Natural killer cell (primary cell): ENCODE results near the gene GLIS1. TPM values are rescaled to one million over a fixed set of nuclear protein-coding genes. Genes with fewer than 3 reads are reported as not detected.
A peak's percentile ranks its signal among the peaks of the same experiment; 100 is the strongest.

Experiments
- ATAC-seq, 3 donors: fragments of 150-1000 bp in 2 of 3; fragments of 200-7000 bp in 1 of 3; cut with Tn5 transposase; 1 replicate in 1 of 3; 2 replicates in 2 of 3; pipeline ENCODE4 v1.10.0; 2021; ENCODE audit warnings: mild to moderate bottlenecking in 2 of 3, moderate library complexity in 2 of 3
- DNase-seq, 2 donors: peaks; one replicate each; pipeline versions ENCODE4 v3.0.0 to v3.0.0-alpha.2; 2013 to 2021; ENCODE audit warnings: mixed read lengths in 1 of 2
- H3K27ac ChIP-seq: one replicate; pipeline ENCODE4 v1.5.1; 2013; ENCODE audit warnings: mild to moderate bottlenecking, low read length
- H3K27me3 ChIP-seq: one replicate; pipeline ENCODE4 v1.6.1; 2013; ENCODE audit warnings: low read length; ENCODE audit not compliant: control insufficient read depth, insufficient read depth
- H3K36me3 ChIP-seq: one replicate; pipeline ENCODE4 v1.6.1; 2013; ENCODE audit warnings: low read length; ENCODE audit not compliant: control insufficient read depth, insufficient read depth
- H3K4me1 ChIP-seq: one replicate; pipeline ENCODE4 v1.6.1; 2013; ENCODE audit warnings: low read length; ENCODE audit not compliant: control insufficient read depth, insufficient read depth
- H3K4me3 ChIP-seq: one replicate; pipeline ENCODE4 v1.5.1; 2013; ENCODE audit warnings: low read length
- H3K9me3 ChIP-seq: one replicate; pipeline ENCODE4 v1.6.1; 2013; ENCODE audit warnings: low read length; ENCODE audit not compliant: control insufficient read depth, insufficient read depth
- H3K27ac Mint-ChIP-seq, 2 donors: one replicate each; pipeline ENCODE4 v1.8.0; 2022; ENCODE audit warnings: mild to moderate bottlenecking in 2 of 2, mixed read lengths in 2 of 2, moderate library complexity in 1 of 2
- H3K27me3 Mint-ChIP-seq, 2 donors: one replicate each; pipeline ENCODE4 v1.8.0; 2022; ENCODE audit warnings: low read depth in 2 of 2, mixed read lengths in 2 of 2
- H3K36me3 Mint-ChIP-seq: one replicate; pipeline ENCODE4 v1.8.0; 2022; ENCODE audit warnings: mixed read lengths
- H3K4me1 Mint-ChIP-seq, 2 donors: one replicate each; pipeline ENCODE4 v1.8.0; 2022; ENCODE audit warnings: mixed read lengths in 2 of 2
- H3K4me3 Mint-ChIP-seq: one replicate; pipeline ENCODE4 v1.8.0; 2022; ENCODE audit warnings: mild to moderate bottlenecking, moderate library complexity, mixed read lengths
- H3K9me3 Mint-ChIP-seq, 2 donors: one replicate each; pipeline ENCODE4 v1.8.0; 2022; ENCODE audit warnings: mixed read lengths in 2 of 2
- WGBS: methylation state at CpG from one replicate; pipeline ENCODE4 v1.1.7; 2013; ENCODE audit warnings: missing lambda C conversion rate; ENCODE audit not compliant: insufficient coverage; 5-methylcytosine and 5-hydroxymethylcytosine counted together
- intact Hi-C: fragments of 100-400 bp; cut with micrococcal nuclease; formaldehyde crosslinking; loops from one replicate; pipeline ENCODE4 v1.14.2; 2022
- total RNA-seq, 4 donors: library from RNA; stranded (reverse); fragments of 120-200 nt in 1 of 4; gene quantifications; one replicate each; pipeline versions ENCODE4 v1.2.3 to v1.2.4, GENCODE V29; 2013 to 2022
- TF ChIP-seq, protein P1 (sequence below): fragments of 200-600 bp; IDR thresholded peaks from one replicate; pipeline ENCODE4 v1.8.0; 2022; ENCODE audit warnings: antibody characterized with exemption

Gene GLIS1
- total RNA-seq, 3 donors from 2014 or later (not counting 1 experiment from before 2014, with no cell fraction given) = not detected

GRCh38 chr1:53689223-53689622, 49.7 kb downstream of the GLIS1 start:
- intact Hi-C loops = no loop called here
- no peaks in the 10 kb centered on the region for H3K9me3 Mint-ChIP-seq
- no peak for ATAC-seq
- H3K4me3 ChIP-seq = no peak overlapping the region
- H3K36me3 Mint-ChIP-seq = no peaks in the 10 kb centered on the region
- peaks cover 19 to 46% of the 10 kb centered on the region in 2 donors for H3K27me3 Mint-ChIP-seq
- H3K27ac ChIP-seq = no peak overlapping the region
- no peaks in the 10 kb centered on the region for H3K4me1 ChIP-seq
- 84% methylated on average over 4 of the region's 4 CpGs for WGBS
- no peak overlapping the region for H3K27ac Mint-ChIP-seq
- TF ChIP-seq, protein P1, sequence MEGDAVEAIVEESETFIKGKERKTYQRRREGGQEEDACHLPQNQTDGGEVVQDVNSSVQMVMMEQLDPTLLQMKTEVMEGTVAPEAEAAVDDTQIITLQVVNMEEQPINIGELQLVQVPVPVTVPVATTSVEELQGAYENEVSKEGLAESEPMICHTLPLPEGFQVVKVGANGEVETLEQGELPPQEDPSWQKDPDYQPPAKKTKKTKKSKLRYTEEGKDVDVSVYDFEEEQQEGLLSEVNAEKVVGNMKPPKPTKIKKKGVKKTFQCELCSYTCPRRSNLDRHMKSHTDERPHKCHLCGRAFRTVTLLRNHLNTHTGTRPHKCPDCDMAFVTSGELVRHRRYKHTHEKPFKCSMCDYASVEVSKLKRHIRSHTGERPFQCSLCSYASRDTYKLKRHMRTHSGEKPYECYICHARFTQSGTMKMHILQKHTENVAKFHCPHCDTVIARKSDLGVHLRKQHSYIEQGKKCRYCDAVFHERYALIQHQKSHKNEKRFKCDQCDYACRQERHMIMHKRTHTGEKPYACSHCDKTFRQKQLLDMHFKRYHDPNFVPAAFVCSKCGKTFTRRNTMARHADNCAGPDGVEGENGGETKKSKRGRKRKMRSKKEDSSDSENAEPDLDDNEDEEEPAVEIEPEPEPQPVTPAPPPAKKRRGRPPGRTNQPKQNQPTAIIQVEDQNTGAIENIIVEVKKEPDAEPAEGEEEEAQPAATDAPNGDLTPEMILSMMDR = no peak
- no peak for DNase-seq
- no peak overlapping the region for H3K4me3 Mint-ChIP-seq
- no peaks in the 10 kb centered on the region for H3K36me3 ChIP-seq
- H3K4me1 Mint-ChIP-seq = no peaks in the 10 kb centered on the region
- no peaks in the 10 kb centered on the region for H3K27me3 ChIP-seq
- H3K9me3 ChIP-seq = no peaks in the 10 kb centered on the region

DNA sequence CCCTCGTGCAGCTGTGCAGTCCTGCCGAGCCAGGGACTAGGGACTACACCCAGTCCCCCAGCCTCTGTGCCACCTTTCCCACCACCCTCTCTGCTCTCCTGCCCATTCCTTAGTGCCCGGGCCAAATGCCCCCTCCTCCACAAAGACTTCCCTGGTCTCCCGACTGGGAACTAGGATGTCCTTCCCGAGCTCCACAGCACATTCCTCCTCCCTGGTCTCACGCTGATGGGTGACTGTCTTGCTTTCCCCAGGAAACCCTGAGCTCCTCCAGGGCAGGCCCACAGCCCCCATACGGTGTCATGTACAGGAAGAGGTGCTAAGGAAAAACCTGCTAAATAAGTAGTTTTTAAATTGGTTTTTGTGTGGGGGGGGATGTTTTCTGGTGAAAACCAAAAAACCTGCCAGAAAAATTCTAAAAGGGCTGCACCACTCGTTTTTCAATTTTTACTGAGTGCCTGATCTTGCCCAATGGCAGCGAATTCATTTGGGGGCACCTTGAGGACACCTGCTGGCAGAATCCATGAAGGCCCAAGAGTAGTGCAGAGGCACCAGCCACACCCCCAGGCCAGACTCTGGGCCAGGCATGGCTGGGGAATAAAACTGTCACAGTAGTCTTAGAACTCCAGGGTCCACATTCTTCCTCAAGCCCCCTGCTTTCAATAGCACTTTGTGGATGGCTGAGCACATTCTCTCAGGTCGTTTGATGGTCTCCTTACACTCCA, 50.4 kb downstream of the GLIS1 start:
- no peaks in the 10 kb centered on the region for H3K36me3 Mint-ChIP-seq
- H3K4me3 Mint-ChIP-seq = no peak overlapping the region
- 71% methylated on average over 10 of the region's 10 CpGs for WGBS
- H3K27me3 Mint-ChIP-seq = peaks cover 20 to 46% of the 10 kb centered on the region in 2 donors
- no peak overlapping the region for H3K4me3 ChIP-seq
- ATAC-seq = no peak
- H3K27ac Mint-ChIP-seq = no peak overlapping the region
- no peak overlapping the region for H3K27ac ChIP-seq
- no peaks in the 10 kb centered on the region for H3K36me3 ChIP-seq
- intact Hi-C loops = no loop called here
- H3K4me1 ChIP-seq = no peaks in the 10 kb centered on the region
- DNase-seq = peak in 1 of 2 donors; percentile 16
- no peaks in the 10 kb centered on the region for H3K27me3 ChIP-seq
- no peaks in the 10 kb centered on the region for H3K9me3 ChIP-seq
- H3K4me1 Mint-ChIP-seq = no peaks in the 10 kb centered on the region
- no peaks in the 10 kb centered on the region for H3K9me3 Mint-ChIP-seq
- TF ChIP-seq, protein P1 = no peak

DNA sequence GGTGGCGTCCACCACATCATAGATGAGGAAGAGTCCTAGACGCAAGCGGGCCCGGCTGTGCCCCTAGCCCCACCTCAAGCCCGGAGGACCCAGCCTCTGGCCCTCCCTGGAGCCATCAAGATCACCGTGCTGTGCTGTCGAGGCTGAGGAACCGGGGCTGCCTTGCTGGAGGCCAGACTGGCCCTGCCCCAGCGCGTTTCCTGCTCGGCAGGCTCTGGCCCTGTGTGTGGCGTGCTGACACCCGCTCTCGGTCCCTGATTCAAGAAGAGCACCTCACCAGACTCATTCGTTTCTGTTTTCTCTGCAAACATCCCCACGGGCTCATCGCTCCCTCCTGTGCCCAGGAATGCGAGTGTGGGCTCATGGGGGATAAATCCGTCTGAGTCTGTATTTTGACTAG, 51.1 kb downstream of the GLIS1 start:
- 93% methylated on average over 19 of the region's 19 CpGs for WGBS
- no peak overlapping the region for H3K4me3 ChIP-seq
- TF ChIP-seq, protein P1 = no peak
- no peaks in the 10 kb centered on the region for H3K4me1 ChIP-seq
- H3K27me3 ChIP-seq = no peaks in the 10 kb centered on the region
- ATAC-seq = no peak
- H3K4me1 Mint-ChIP-seq = no peaks in the 10 kb centered on the region
- no peak for DNase-seq
- no peaks in the 10 kb centered on the region for H3K36me3 ChIP-seq
- no peak overlapping the region for H3K27ac ChIP-seq
- no peaks in the 10 kb centered on the region for H3K9me3 ChIP-seq
- peaks cover 22 to 46% of the 10 kb centered on the region in 2 donors for H3K27me3 Mint-ChIP-seq
- no peak overlapping the region for H3K4me3 Mint-ChIP-seq
- no peak overlapping the region for H3K27ac Mint-ChIP-seq
- intact Hi-C loops = no loop called here
- H3K36me3 Mint-ChIP-seq = no peaks in the 10 kb centered on the region
- no peaks in the 10 kb centered on the region for H3K9me3 Mint-ChIP-seq

DNA sequence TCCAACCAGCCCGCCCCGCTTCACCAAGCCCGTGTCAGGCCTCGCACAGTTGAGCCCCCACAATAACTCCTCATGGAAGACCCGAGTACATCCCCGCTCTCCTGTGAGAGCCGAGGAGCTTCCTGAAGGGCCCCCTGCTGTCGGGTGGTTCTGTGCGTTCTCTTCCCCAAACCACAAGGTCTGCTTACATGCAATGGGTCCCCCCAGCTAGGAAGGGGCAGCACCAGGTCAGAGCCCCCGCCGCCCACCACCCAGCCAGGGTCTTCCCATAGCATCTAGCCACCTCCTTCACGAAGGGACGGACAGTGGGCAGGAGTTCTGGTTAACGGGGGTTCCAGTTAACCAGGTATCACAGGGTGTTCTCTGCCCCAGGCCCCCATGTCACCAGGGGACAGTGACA, 51.5 kb downstream of the GLIS1 start:
- H3K4me3 ChIP-seq = no peak overlapping the region
- no peaks in the 10 kb centered on the region for H3K36me3 ChIP-seq
- Mint-ChIP-seq H3K27ac (no peak overlapping the region), H3K27me3 (peaks cover 25 to 49% of the 10 kb centered on the region in 2 donors), H3K4me3 (no peak overlapping the region), H3K4me1 (no peaks in the 10 kb centered on the region), H3K36me3 (no peaks in the 10 kb centered on the region), H3K9me3 (no peaks in the 10 kb centered on the region)
- DNase-seq (no peak), ATAC-seq (no peak)
- H3K27me3 ChIP-seq = no peaks in the 10 kb centered on the region
- no peaks in the 10 kb centered on the region for H3K9me3 ChIP-seq
- no peaks in the 10 kb centered on the region for H3K4me1 ChIP-seq
- WGBS = 92% methylated on average over 14 of the region's 14 CpGs
- TF ChIP-seq, protein P1 = no peak
- intact Hi-C loops = no loop called here
- no peak overlapping the region for H3K27ac ChIP-seq
